K562 (cell line): Measurements from ENCODE around the gene JUNB. TPM values are rescaled to one million over a fixed set of nuclear protein-coding genes. Genes with fewer than 3 reads are reported as not detected.

Source experiments
- ATAC-seq: fragments of 200-7000 bp; cut with Tn5 transposase; 3 replicates; pipeline ENCODE4 v1.9.1; 2020; ENCODE audit warnings: moderate library complexity
- BruUV-seq: library from RNA; stranded (reverse); fragments of 400-500 nt; replicated peaks from 2 replicates; lab custom pipeline; 2021; lab: Mats Ljungman, UMichigan
- CTCF ChIA-PET: fragments of 300-600 bp; formaldehyde crosslinking; extraction: SDS; loops from one replicate; lab custom pipeline; 2021; ENCODE audit warnings: low intra/inter-chr PET ratio; lab: Yijun Ruan, JAX
- POLR2A ChIA-PET: fragments of 300-600, 350-650 bp; sonication (Branson Sonifier 250); formaldehyde crosslinking; extraction: SDS; loops from one replicate; lab custom pipeline; 2021; ENCODE audit warnings: antibody characterized with exemption, inconsistent platforms; lab: Yijun Ruan, JAX
- DNase-seq, 4 experiments: peaks; one replicate each; pipeline versions ENCODE4 v3.0.0 to v3.0.0-alpha.2; 2011 to 2018; ENCODE audit warnings: low spot score in 3 of 4, mixed read lengths in 3 of 4; ENCODE audit errors: extremely low read depth in 1 of 4
- FAIRE-seq: peaks from 2 replicates; lab custom pipeline; 2011; peaks lifted over from hg19 to GRCh38; lab: Jason Lieb, UNC
- H2AFZ ChIP-seq: 2 replicates; pipeline ENCODE4 v1.6.0; 2011; ENCODE audit warnings: low read depth, low read length, control low read depth, inconsistent platforms
- H3K27ac ChIP-seq: fragments of 200-600 bp; 3 replicates; pipeline ENCODE4 v1.8.0; 2011; ENCODE audit warnings: low read depth, mild to moderate bottlenecking, control low read depth, inconsistent platforms, low read length, moderate library complexity, mixed read lengths; ENCODE audit errors: extremely low read depth
- H3K27me3 ChIP-seq, 2 experiments: fragments of 300-600 bp in 1 of 2; 2 replicates in 1 of 2; 3 replicates in 1 of 2; pipeline versions ENCODE4 v1.6.0 to v1.8.0; 2011; ENCODE audit warnings: inconsistent platforms in 2 of 2, low read length in 2 of 2, mild to moderate bottlenecking in 1 of 2, mixed read lengths in 1 of 2, moderate library complexity in 1 of 2; ENCODE audit not compliant: control insufficient read depth in 2 of 2, insufficient read depth in 2 of 2
- H3K36me3 ChIP-seq: fragments of 300-600 bp; 3 replicates; pipeline ENCODE4 v1.8.0; 2011; ENCODE audit warnings: mild to moderate bottlenecking, low read length, inconsistent platforms; ENCODE audit not compliant: control insufficient read depth, insufficient read depth
- H3K4me1 ChIP-seq, 2 experiments: fragments of 200-600 bp in 1 of 2; replicated peaks in 1 of 2; 2 replicates in 1 of 2; 3 replicates in 1 of 2; pipeline versions ENCODE4 v1.5.1 to v1.8.0; 2011; ENCODE audit warnings: inconsistent platforms in 2 of 2, low read length in 2 of 2, mild to moderate bottlenecking in 1 of 2, mixed read lengths in 1 of 2, moderate library complexity in 1 of 2; ENCODE audit not compliant: control insufficient read depth in 2 of 2, insufficient read depth in 2 of 2
- H3K4me2 ChIP-seq: 2 replicates; pipeline ENCODE4 v1.6.1; 2011; ENCODE audit warnings: low read length, control low read depth, inconsistent platforms, mixed read lengths; ENCODE audit not compliant: insufficient read depth
- H3K4me3 ChIP-seq: fragments of 200-600 bp; sonication (generic), shearing (Covaris generic); 2 replicates; pipeline ENCODE4 v1.5.1; 2016; ENCODE audit warnings: control low read depth, inconsistent platforms
- H3K79me2 ChIP-seq: fragments of 200-600 bp; 3 replicates; pipeline ENCODE4 v1.8.0; 2011; ENCODE audit warnings: low read length, inconsistent platforms; ENCODE audit not compliant: control insufficient read depth, insufficient read depth
- H3K9ac ChIP-seq, 2 experiments: 2 replicates each; pipeline versions ENCODE4 v1.6.0 to v1.6.1; 2011; ENCODE audit warnings: low read depth in 2 of 2, low read length in 2 of 2, control low read depth in 1 of 2, inconsistent platforms in 1 of 2, mild to moderate bottlenecking in 1 of 2, mixed read lengths in 1 of 2; ENCODE audit not compliant: insufficient read depth in 1 of 2
- H3K9me1 ChIP-seq: one replicate; pipeline ENCODE4 v1.6.0; 2011; ENCODE audit warnings: inconsistent platforms, mild to moderate bottlenecking, low read length, moderate library complexity; ENCODE audit not compliant: control insufficient read depth, insufficient read depth
- H3K9me3 ChIP-seq: replicated peaks from 2 replicates; pipeline ENCODE4 v1.5.1; 2011; ENCODE audit warnings: low read depth, low read length, inconsistent platforms; ENCODE audit not compliant: control insufficient read depth, insufficient read depth
- H4K20me1 ChIP-seq: replicated peaks from 2 replicates; pipeline ENCODE4 v1.6.1; 2011; ENCODE audit warnings: low read length, inconsistent platforms, mixed read lengths; ENCODE audit not compliant: control insufficient read depth, insufficient read depth
- E2F8 ChIP-seq: fragments of 450-650 bp; IDR thresholded peaks from 2 replicates; pipeline ENCODE4 v1.7.1; 2018; ENCODE audit warnings: mild to moderate bottlenecking, low read depth; ENCODE audit not compliant: partially characterized antibody
- EGR1 ChIP-seq: fragments of 450-650 bp; conservative IDR thresholded peaks from 2 replicates; pipeline ENCODE4 v1.6.1; 2017; ENCODE audit warnings: mild to moderate bottlenecking
- HDAC3 ChIP-seq: fragments of 450-650 bp; IDR thresholded peaks from 2 replicates; pipeline ENCODE4 v1.6.1; 2018; ENCODE audit warnings: borderline replicate concordance, mild to moderate bottlenecking, moderate library complexity; ENCODE audit not compliant: partially characterized antibody
- HDAC6 ChIP-seq: IDR thresholded peaks from 2 replicates; pipeline ENCODE4 v1.6.1; 2012; ENCODE audit warnings: low read depth, mild to moderate bottlenecking, control low read depth, inconsistent platforms, low read length, moderate library complexity
- MYNN ChIP-seq, 2 experiments: sonication (generic); formaldehyde crosslinking in 1 of 2; IDR thresholded peaks; 2 replicates each; pipeline versions ENCODE4 v1.5.0 to v1.6.1; 2016 to 2020; ENCODE audit warnings: antibody characterized with exemption in 1 of 2, missing genetic modification reagents in 1 of 2
- NCOA4 ChIP-seq: fragments of 450-650 bp; IDR thresholded peaks from 2 replicates; pipeline ENCODE4 v1.6.1; 2018; ENCODE audit warnings: mild to moderate bottlenecking; ENCODE audit not compliant: partially characterized antibody
- RBM39 ChIP-seq: fragments of 200-400 bp; formaldehyde crosslinking; optimal IDR thresholded peaks from 2 replicates; pipeline ENCODE3; 2018; ENCODE audit warnings: low read depth, low read length
- RFX5 ChIP-seq: IDR thresholded peaks from 2 replicates; pipeline ENCODE4 v1.6.1; 2011; ENCODE audit warnings: low read depth, mild to moderate bottlenecking, improper control_type of control experiment, low read length
- TCF15 ChIP-seq: fragments of 250-450 bp; sonication (Bioruptor Pico); IDR thresholded peaks from 2 replicates; pipeline ENCODE4 v1.8.0; 2022; ENCODE audit warnings: moderate library complexity, mild to moderate bottlenecking, inconsistent platforms
- TGIF2 ChIP-seq: sonication (generic); formaldehyde crosslinking; IDR thresholded peaks from 2 replicates; pipeline ENCODE4 v1.8.1; 2022; ENCODE audit warnings: mild to moderate bottlenecking, missing genetic modification reagents, moderate library complexity
- ZBTB33 ChIP-seq: sonication (generic); formaldehyde crosslinking; IDR thresholded peaks from 2 replicates; pipeline ENCODE4 v1.8.1; 2023; ENCODE audit warnings: mild to moderate bottlenecking, missing genetic modification reagents
- ZBTB5 ChIP-seq: fragments of 450-650 bp; IDR thresholded peaks from 2 replicates; pipeline ENCODE4 v1.6.1; 2017; ENCODE audit warnings: antibody characterized with exemption
- ZNF124 ChIP-seq: sonication (generic); formaldehyde crosslinking; IDR thresholded peaks from 2 replicates; pipeline ENCODE4 v1.8.1; 2022; ENCODE audit warnings: missing genetic modification reagents
- ZNF232 ChIP-seq: sonication (generic); formaldehyde crosslinking; IDR thresholded peaks from 2 replicates; pipeline ENCODE4 v1.8.0; 2022; ENCODE audit warnings: mild to moderate bottlenecking, missing genetic modification reagents
- WGBS: fragments of 100-300 bp; shearing (Covaris generic); methylation state at CpG from one replicate; pipeline ENCODE4 v1.1.6; 2016; ENCODE audit warnings: low coverage, mixed read lengths; ENCODE audit not compliant: insufficient coverage; ENCODE audit errors: missing lambda C conversion rate; 5-methylcytosine and 5-hydroxymethylcytosine counted together
- in situ Hi-C: fragments of 300-500 bp; cut with MboI; formaldehyde crosslinking; loops from 4 replicates; pipeline ENCODE4 v1.15.0; 2018; ENCODE audit warnings: inconsistent platforms, mixed read lengths
- intact Hi-C: fragments of 100-400 bp; cut with micrococcal nuclease; formaldehyde crosslinking; loops from 2 replicates; pipeline ENCODE4 v1.14.2; 2022
- polyA plus RNA-seq, 8 experiments: library from polyadenylated mRNA; depleted of rRNA in 4 of 8; stranded (reverse) in 5 of 8; unstranded in 3 of 8; fragments of >200 nt; fragmentation: Nextera tagmentation in 2 of 8; fragmentation: Illumina TruSeq in 1 of 8; extraction: Ambion mirVana in 2 of 8; extraction: Trizol in 1 of 8; gene quantifications; 2 replicates each; pipeline versions ENCODE4 v1.2.1 to v1.2.3, GENCODE V29; 2011 to 2014; ENCODE audit warnings: inconsistent platforms in 1 of 8, missing spikeins in 1 of 8
- total RNA-seq, 7 experiments: library from RNA; depleted of rRNA in 6 of 7; stranded (reverse); fragments of >200 nt in 6 of 7; fragmentation: Illumina TruSeq in 2 of 7; extraction: Trizol in 2 of 7; gene quantifications; 2 replicates each; pipeline versions ENCODE4 v1.2.1 to v1.2.3, GENCODE V29; 2011 to 2021; ENCODE audit warnings: low replicate concordance in 1 of 7

The JUNB gene
- total and polyA plus RNA-seq, 9 of the 15 experiments (the other 6 are each of a cell fraction or from before 2014, with no cell fraction given) = 0.23 to 88.1 (median 13.1) TPM

DNA sequence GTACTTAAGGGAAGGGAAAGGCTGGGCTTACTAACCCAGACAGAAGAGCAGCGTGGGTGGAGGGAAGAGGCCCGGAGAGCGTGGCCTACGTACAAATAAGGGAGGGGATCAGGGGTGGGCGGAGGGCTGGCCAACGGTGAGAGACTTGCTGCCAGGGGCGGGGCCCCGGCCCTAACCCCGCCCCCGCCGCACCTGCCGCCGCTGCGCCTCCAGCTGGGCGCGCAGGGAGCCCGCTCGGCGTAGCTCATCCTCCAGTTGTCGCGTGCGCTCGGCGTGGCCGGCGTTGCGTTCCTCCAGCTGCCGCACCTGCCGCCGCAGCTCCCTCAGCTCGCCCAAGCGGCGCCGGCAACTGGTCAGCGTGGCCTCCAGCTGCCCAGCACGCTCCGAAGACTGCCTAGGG lies 21.6 kb upstream of the JUNB start:
- no peak for FAIRE-seq
- peak in 2 of 4 experiments; percentile 35 to 63 for DNase-seq
- H3K79me2 ChIP-seq = no peaks in the 10 kb centered on the region; the same call in 2 of the 3 replicates
- H3K9me1 ChIP-seq = no peaks in the 10 kb centered on the region
- H3K27me3 ChIP-seq = no peaks in the 10 kb centered on the region
- in situ Hi-C loops (loop anchor here (5.0 kb wide), 1 partner anchor 78 kb away; no protein-coding TSS in a partner anchor), intact Hi-C loops (no loop called here)
- no peak overlapping the region for H3K9ac ChIP-seq
- CTCF ChIA-PET = no interaction called here
- POLR2A ChIA-PET = interaction anchor here (0.6 to 1.0 kb wide), 2 partner anchors 26 to 576 kb away, joined by 3 read pairs; no protein-coding TSS in a partner anchor
- WGBS = 95% methylated on average over 12 of the region's 37 CpGs
- no peak overlapping the region for H3K27ac ChIP-seq
- ATAC-seq = no peak
- TF ChIP-seq EGR1 = 0 out of 2 replicates have a peak, but pooled peaks have one; percentile 12
- TF ChIP-seq RBM39 = no peak
- TF ChIP-seq TGIF2 (CRISPR knock-in tag) = no peak
- no peak for TF ChIP-seq ZNF232 (CRISPR knock-in tag)
- no peak for TF ChIP-seq ZBTB5
- TF ChIP-seq ZNF124 (CRISPR knock-in tag) = no peak
- peak; percentile 84 for TF ChIP-seq ZBTB33 (CRISPR knock-in tag)
- TF ChIP-seq HDAC6 = no peak
- TF ChIP-seq MYNN (IDR thresholded peaks at IDR 0.05) = no peak
- no peak for TF ChIP-seq MYNN (CRISPR knock-in tag; IDR thresholded peaks at IDR 0.05)
- TF ChIP-seq HDAC3 = no peak
- TF ChIP-seq RFX5 = no peak
- TF ChIP-seq E2F8 = no peak
- TF ChIP-seq TCF15 = no peak
- TF ChIP-seq NCOA4 = no peak
- no peaks in the 10 kb centered on the region for H3K9me3 ChIP-seq
- no peak overlapping the region for H2AFZ ChIP-seq
- no TSS peak for BruUV-seq
- H3K4me2 ChIP-seq = no peak overlapping the region
- peaks cover 2 to 29% of the 10 kb centered on the region in 2 experiments; a peak in 4 of 5 replicates for H3K4me1 ChIP-seq
- no peaks in the 10 kb centered on the region for H3K36me3 ChIP-seq
- no peaks in the 10 kb centered on the region for H4K20me1 ChIP-seq
- no peak overlapping the region for H3K4me3 ChIP-seq
